GM18909 (cell line): Measurements from ENCODE around the gene PTPRN2.

Experiments used
- ATAC-seq: cut with Tn5 transposase; IDR thresholded peaks from one replicate; pipeline ENCODE4 v1.9.1; 2021; ENCODE audit warnings: mild to moderate bottlenecking; ENCODE audit not compliant: unreplicated experiment, poor library complexity

The PTPRN2 gene

DNA sequence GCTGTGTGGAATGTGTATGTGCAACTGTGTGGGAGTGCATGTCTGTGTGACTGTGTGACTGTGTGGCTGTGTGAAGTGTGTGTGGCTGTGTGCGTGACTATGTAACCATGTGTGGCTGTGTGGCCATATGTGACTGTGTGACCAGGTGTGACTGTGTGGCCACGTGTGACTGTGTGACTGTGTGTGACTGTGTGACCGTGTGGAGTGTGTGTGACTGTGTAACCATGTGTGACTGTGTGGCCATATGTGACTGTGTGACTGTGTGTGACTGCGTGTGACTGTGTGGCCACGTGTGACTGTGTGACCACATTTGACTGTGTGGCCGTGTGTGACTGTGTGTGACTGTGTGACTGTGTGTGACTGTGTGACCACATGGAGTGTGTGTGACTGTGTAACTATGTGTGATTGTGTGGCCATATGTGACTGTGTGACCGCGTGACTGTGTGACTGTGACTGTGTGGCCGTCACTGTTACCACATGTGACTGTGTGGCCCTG, 747.9 kb downstream of the PTPRN2 start:
- ATAC-seq: no peak

DNA sequence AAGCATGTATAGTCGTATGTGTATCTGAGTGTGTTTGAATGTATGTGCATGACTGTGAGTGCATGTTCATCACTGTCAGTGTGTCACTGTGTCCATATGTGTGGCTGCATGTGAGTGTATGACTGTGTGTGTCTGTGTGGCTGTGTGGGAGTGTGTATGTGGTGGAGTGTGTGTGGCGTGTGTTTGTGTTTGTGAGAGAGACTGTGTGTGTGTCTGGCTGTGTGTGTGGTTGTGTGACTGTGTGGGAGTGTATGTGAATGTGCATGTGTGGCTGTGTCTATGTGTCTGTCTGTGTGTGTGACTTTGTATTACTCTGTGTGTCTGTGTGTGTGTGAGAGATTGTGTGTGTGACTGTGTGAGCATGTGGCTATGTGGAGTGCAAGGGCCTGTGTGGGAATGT, 748.4 kb downstream of the PTPRN2 start:
- no peak for ATAC-seq

DNA sequence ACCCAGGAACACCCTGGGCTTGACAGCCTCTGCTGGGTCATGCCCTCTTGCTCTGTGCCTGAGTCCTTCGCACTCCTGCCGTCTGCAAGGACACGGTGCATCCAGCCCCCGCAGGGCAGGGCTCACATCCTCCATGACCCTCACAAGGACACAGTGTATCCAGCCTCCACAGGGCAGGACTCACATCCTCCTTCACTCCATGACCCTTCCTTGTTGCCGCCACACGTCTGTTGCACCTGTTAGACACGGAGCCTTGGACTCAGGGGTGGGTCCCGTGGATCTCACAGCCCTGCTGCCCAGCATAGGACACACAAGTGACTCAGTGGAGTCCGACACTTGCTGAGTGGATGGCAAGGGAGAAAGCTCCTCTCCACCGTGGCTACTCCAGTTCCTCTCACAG, 750.1 kb downstream of the PTPRN2 start:
- ATAC-seq: no peak

DNA sequence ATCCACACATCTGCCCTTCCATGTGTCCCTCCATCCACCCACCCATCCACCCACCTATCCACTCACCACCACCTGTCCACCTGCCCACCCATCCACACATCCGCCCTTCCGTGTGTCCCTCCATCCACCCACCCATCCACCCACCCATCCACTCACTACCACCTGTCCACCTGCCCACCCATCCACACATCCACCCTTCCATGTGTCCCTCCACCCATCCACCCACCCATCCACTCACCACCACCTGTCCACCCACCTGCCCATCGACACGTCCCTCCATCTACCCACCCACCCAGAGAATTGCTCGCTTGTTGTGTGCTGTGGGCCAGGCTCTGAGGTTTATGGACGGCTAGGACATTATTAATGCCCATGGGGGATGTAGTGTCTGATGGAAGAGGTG, 750.6 kb downstream of the PTPRN2 start:
- ATAC-seq: no peak

DNA sequence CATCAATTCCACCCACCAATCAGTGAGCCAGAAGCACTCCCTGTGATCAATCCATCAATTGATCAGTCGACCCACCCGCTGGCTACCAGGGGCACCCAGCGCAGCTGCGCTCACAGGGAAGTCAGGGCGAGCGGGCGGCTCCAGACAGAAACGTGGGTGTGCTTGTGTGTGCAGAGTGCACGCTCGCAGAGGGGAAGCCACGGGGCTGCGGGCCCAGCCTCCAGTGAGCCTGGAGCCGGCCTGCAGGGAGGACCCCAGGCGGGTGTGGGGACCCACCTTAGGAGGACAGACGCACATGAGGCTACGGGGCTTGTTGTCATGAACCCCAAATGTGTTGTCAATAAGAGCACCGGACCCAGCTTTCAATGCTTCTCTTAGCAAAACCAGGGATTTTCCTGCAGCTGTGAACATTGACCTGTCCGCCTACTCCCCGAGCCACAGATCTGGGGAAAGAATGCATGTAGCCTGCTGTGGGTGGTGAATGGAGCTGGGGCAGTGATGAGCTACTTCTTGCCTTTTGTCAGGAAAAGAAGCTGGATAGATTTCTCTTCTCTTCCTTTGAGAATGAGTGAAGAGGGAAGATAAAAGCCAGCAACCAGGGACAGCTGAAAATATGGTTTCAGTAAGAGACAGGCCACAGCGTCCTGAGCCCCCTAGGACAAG, 753.0 kb downstream of the PTPRN2 start:
- no peak for ATAC-seq

DNA sequence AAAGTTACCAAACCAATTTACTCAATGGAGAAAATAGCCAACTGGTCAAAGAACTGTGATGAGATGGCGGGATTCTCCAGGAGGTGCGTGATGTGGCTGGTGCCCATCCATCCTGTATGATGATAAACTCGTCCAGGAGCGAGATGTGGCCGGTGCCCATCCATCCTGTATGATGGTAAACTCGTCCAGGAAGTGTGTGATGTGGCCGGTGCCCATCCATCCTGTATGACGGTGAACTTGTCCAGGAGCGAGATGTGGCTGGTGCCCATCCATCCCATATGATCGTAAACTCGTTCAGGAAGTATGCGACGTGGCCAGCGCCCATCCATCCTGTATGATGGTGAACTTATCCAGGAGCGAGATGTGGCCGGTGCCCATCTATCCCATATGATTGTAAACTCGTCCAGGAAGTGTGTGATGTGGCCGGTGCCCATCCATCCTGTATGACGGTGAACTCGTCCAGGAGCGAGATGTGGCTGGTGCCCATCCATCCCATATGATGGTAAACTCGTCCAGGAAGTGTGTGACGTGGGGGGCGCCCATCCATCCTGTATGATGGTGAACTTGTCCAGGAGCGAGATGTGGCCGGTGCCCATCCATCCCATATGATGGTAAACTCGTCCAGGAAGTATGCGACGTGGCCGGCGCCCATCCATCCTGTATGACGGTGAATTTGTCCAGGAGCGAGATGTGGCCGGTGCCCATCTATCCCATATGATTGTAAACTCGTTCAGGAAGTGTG, 754.6 kb downstream of the PTPRN2 start:
- no peak for ATAC-seq

DNA sequence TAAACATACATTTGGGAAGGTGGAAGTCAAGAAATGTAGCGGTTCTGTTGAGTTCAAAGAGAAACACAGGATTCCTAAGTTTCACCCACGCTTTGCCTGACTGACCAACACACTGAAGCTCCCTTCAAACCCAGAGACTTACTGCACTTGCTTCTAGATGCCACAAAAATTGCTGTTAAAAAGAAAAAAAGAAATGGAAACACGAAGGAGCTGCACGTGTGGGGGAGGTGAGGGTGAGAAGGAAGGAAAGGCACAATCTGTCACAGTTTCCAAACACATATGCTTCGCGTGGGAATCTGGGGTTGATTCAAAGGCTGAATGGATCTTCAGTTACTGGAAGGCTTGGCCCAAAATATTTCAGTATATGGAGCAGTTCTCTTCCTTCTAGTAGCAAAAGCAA, 755.2 kb downstream of the PTPRN2 start:
- no peak for ATAC-seq

DNA sequence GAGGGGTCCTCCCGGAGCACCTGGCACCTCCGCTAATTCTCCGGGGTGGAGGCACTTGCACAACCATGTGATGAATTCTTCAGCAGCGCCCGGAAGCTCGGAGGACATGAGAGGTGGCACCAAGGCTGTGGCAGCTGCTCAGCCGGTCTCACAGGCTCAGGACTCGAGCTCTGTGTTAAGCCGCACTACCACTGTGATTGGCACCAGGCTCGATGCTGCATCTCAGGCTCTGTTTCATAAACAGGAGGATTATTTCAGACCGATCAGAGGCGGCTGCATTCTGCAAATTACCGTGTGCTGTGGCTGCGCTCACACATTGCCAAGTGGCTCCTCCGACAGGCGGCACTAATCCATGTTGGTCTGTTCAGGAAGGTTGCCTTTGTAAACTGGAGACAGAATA, 755.6 kb downstream of the PTPRN2 start:
- no peak for ATAC-seq

DNA sequence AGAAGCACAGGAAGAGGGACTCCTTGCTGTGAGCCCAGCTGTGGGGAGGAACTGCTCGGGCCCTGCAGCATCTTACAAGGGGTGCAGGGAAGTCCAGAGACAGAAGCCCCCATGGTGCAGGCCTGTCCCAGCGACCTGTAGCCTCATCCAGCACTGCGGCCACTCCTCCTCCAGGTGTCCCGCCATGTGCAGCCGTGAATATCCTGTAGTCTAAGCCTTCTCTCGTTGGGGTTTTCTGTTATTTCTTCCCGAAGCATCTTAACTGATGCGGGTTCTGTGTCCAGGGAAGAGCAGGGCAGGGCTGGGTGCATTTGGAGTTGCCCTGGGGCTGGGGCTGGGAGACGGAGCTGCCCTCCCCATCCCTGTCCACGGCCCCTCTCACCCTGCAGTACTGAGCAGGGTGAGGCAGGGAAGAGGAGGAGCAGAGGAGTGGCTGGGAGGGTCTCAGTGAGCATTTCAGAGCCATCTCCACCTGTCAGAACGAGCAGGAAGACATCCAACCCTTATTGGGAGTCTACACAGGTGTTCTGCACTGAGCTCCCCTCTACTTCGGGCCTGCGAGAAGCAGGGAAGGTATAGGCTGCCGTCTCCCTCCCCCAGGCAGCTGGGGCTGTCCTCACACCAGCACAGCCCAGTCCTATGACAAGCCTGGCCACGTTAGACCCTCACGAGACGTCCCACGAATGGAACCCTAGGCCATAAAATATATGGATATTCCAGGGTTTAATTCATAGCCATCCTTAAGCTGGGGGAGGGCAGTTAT, 756.3 kb downstream of the PTPRN2 start:
- no peak for ATAC-seq

DNA sequence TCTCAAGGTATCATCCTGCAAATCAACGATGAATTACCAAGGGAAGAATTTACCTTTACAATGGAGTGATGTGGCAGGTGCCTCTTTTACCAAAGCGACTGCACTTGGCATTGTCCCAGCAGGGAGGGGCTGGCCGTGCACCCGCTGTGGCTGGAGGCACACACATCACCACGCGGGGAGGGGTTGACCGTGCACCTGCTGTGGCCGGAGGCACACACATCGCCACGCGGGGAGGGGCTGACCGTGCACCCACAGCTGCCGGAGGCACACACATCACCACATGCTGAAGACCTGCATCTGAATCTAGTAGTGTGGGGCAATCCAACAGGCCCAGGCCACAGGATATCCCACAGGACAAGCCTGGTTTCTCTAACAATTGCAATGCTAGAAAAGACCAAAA, 757.3 kb downstream of the PTPRN2 start:
- ATAC-seq: no peak

DNA sequence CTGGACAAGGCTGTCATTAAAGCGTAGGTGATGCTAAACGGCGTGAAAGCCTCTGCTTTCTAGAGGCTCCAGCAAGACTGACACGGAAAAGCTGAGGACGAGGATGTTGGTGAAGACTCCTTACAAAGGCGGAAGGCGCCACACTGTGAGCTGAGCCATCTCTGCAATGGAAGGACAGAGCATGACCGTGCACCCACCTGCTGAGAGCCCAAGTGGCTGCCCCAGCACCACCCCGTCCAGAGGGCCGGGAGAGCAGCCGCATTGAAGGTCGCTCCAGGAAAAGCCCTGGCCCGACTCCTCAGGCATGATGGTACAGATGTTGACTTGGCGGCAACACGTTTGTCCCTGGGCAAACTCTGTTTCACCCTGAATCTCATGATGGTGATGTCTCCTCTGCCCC, 758.1 kb downstream of the PTPRN2 start:
- no peak for ATAC-seq

DNA sequence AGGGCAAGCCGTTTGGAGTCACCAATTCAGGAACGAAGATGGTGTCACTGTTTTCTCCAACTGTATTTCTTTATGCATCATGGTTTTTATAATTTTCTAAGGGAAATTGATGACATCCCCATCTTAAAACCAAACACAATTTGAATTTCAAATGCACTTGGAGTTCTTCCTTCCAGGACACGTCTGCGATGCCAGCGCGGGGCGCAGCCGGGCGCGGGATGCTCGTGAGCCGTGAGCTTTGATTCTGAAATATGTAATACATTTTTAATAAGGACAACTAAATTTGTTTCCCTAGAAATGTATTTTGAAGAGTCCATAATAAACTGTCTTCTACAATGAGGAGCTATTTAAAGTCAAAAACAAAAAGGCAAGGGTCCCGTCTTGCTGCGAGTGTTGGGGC, 758.7 kb downstream of the PTPRN2 start:
- no peak for ATAC-seq

DNA sequence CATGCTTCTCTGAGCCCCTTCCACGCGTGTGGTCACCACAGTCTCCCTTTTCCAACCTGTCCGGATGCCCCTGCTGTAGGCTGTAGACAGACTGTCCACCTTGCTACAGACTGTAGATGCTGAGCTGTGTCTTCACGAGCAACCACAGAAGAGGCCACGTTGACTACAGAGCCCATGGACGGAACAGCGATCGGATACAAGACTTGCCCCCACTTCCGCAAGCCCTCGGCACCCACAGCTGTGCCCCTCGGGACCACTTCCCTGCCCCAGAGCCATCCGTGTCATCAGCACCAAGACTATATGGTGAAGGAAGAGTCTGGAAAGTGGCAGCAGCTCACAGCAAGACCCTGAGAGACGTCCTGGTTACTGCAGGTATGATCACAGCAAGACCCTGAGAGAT, 759.4 kb downstream of the PTPRN2 start:
- ATAC-seq: no peak

DNA sequence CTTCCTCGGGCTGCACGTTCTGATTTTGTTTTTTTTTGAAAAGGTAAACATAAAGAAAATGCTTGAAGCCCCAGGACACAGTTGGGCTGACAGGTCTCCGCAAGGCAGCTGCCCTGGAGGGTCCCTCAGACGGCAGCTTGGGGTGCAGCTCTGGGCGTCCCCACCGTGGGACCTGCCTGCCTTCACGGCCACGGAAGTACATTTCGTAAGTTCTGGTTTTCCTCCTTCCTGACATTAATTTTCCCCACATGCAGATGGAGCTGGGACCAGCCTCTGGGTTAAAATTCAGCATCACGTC, 759.8 kb downstream of the PTPRN2 start:
- ATAC-seq: no peak

DNA sequence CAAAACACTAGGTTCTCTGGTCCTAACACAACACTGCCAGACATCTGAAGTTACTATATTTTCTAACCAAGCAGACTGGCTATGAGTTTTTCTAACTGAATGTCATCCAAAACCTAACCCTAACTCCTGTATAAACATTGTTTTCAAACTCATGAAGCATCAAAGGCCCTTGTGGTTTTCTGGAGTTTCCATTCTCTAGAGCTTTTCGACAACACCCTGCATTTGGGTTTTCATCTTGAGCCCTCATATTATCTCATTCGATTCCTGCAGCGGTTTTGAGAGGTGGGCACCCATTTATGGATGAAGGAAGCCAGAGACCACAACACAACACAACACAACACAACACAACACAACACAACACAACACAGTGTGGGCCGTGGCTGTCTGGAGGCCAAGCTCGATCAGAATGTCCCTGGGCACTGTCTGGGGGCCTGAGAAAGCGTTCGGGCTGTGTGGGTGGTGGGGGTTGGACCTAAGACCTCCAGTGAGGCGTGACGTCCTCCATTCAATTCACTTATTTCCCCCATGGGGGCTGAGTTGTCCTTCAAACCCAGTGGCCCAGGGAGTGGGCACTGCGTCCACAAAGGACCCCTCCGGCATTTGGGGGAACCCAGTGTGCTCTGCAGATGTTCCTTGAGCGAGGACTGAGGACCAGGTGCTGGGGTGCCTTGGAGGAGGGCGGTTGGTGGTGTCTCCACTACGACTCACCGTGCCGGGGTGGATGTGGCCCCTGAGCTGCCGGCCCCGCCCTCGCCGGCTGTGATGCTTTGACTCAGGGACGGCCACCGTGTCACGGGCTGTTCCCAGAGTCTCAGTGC, 760.4 kb downstream of the PTPRN2 start:
- no peak for ATAC-seq

DNA sequence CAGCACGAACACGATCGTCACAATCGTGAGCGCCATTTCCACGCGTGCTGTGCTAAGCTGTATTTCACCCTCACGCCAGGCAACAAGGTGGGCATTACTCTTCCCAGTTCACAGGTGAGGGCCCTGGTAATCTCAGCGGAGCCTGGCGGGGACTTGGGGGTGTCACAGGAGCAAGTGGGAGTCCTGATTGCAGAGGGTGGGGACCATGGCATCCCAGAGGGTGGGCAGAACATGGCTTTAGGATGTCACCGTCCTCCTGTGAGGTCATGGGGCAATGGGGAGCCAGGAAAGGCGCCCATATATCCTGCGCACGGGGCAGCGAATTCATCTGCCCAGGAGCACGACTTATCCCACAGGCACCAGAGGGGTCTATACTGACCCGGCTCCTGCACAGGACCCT, 761.1 kb downstream of the PTPRN2 start:
- no peak for ATAC-seq

DNA sequence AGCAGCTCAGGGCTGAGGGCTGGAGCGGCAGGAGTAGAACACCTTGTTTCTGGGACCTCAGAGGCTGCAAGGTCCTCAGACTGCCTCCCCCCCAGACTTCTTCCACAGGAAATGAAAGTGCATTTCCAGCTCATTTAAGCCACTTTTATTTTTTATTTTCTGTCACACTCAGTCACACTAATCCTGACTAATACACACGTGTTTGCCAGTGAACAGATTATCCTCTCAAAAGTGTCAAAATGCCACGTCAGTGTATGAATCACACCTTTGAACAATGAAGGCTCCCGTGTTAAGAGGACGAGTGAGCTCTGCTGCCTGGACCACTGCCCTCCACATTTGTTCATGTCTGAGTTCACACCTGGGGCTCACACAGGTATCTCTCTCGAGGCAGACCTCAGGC, 762.3 kb downstream of the PTPRN2 start:
- no peak for ATAC-seq

DNA sequence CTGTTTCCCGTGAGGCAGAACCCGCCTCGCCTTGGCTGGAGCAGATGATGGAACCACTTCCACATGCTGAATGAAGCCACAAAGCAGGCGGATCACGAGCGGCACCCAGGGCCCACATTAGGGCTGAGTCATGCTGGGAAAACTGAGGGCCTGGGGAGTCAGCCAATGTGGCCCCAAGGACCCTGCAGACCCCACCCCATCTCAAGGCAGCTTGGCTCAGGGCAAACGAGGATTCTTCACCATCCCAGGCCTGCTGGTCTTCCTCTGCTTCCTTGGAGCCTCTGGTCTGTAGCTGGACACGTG, 762.9 kb downstream of the PTPRN2 start:
- ATAC-seq: no peak

DNA sequence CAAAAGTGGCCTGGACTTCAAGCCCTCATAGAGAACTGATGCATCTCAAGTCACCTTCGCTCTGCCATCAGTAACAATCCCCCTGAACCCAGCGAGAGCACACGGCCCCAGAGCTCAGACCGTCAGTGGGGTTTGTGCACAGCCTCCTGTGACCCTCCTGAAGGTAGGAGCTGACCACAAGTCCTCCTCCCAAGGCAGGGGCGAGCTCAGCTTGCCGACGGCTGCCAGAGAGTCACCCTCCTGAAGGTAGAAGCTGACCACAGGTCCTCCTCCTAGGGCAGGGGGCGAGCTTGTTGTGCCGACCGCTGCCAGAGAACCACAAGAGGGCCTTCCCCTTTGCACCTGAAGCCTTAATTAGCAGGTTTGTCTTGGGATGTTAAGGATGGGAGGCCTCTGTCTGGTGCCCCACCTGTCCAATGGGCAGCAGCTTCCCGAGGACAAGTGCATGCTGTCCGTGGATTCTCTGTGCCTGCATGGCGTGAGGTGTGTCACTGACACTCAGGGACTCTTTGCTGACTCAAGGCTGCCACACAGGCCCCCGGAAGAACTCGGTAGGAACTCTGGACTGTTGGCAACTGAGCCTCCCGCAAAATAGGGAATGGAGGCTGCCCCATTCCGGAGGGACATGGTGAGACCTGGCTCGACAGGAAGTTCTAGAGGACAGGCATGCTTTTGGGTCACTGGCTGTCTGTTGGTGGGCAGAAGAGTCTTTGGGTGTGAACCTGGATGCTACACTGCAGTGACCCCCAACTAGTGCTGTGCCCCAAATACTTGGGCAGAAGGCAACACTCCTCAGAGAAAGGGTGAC, 763.4 kb downstream of the PTPRN2 start:
- ATAC-seq: no peak

DNA sequence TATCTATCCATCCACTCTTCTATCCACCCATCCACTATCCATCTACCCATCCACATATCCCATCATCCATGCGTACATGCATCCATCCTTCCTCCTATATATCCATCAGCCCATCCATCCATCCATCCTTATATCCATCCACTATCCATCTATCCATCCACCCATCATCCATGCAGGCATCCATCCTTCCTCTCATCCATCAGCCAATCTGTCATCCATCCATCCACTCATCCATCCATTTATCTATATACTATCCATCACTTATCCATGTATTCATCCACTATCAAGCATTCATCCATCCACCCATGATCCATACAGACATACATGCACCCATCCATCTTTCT, 765.0 kb downstream of the PTPRN2 start:
- ATAC-seq: no peak
